Endothelial cell of umbilical vein (primary cell): ENCODE measurements around the gene COL6A2.

Experiments used
- CTCF ChIP-seq, 2 donors: IDR thresholded peaks; 1 replicate in 1 of 2; 2 replicates in 1 of 2; pipeline ENCODE4 v1.5.1; 2011; ENCODE audit warnings: low read length in 2 of 2, mild to moderate bottlenecking in 2 of 2, moderate library complexity in 2 of 2, control low read depth in 1 of 2, inconsistent platforms in 1 of 2, low read depth in 1 of 2; ENCODE audit not compliant: insufficient read depth in 1 of 2; ENCODE audit errors: extremely low read depth in 1 of 2
- EZH2 ChIP-seq: IDR thresholded peaks from 2 replicates; pipeline ENCODE4 v1.6.1; 2012; ENCODE audit warnings: borderline replicate concordance, low read depth, mild to moderate bottlenecking, moderate library complexity, low read length, inconsistent platforms; ENCODE audit not compliant: severe bottlenecking
- FOS ChIP-seq: IDR thresholded peaks from 2 replicates; pipeline ENCODE4 v1.6.1; 2011; ENCODE audit warnings: mild to moderate bottlenecking, low read length, moderate library complexity, borderline replicate concordance; ENCODE audit not compliant: insufficient read depth
- GATA2 ChIP-seq: IDR thresholded peaks from 2 replicates; pipeline ENCODE4 v1.7.0; 2011; ENCODE audit warnings: low read depth, mild to moderate bottlenecking, moderate library complexity, mixed read lengths, low read length; ENCODE audit not compliant: insufficient read length, insufficient read depth
- MAX ChIP-seq: IDR thresholded peaks from 2 replicates; pipeline ENCODE4 v1.6.1; 2011; ENCODE audit not compliant: insufficient read depth, insufficient read length
- MYC ChIP-seq: IDR thresholded peaks from one replicate; pipeline ENCODE4 v1.6.1; 2011; ENCODE audit warnings: mild to moderate bottlenecking, low read depth, low read length
- POLR2A ChIP-seq: IDR thresholded peaks from 2 replicates; pipeline ENCODE4 v1.6.1; 2012; ENCODE audit warnings: low read depth, mild to moderate bottlenecking, control low read depth, low read length
- POLR2AphosphoS5 ChIP-seq: IDR thresholded peaks from 2 replicates; pipeline ENCODE4 v1.6.1; 2012; ENCODE audit warnings: low read depth, mild to moderate bottlenecking, control low read depth, low read length, moderate library complexity; ENCODE audit not compliant: insufficient read depth

GRCh38 chr21:46092026-46092764 is 5.7 kb upstream of the COL6A2 start:
- TF ChIP-seq CTCF (IDR thresholded peaks at IDR 0.05; ENCODE audit: extremely low read depth in 1 of 2, insufficient read depth in 1 of 2, low read depth in 1 of 2, low read length in 2 of 2): no peak
- TF ChIP-seq MAX: no peak
- TF ChIP-seq POLR2AphosphoS5: no peak
- TF ChIP-seq POLR2A: no peak
- TF ChIP-seq EZH2: no peak
- TF ChIP-seq FOS: no peak
- no peak for TF ChIP-seq MYC
- no peak for TF ChIP-seq GATA2
